DMS 273 (cell line): ENCODE measurements around the gene PALS1.

Experiments used
- DNase-seq: peaks from one replicate; lab custom pipeline; 2025; ENCODE audit not compliant: unreplicated experiment; lab: John Stamatoyannopoulos, UW

PALS1 gene

GRCh38 chr14:67241411-67242167, at the start of gene PALS1:
TSS of gene PALS1 (plus strand) at chr14:67241435. CDS start at chr14:67279171, 37,736 bp downstream.
- peak; percentile 91 for DNase-seq

GRCh38 chr14:67191768-67192290, 49.4 kb upstream of the PALS1 start:
- no peak for DNase-seq

- DNase-seq, result no peak
These were observed 48.9 kb upstream of the PALS1 start for GRCh38 chr14:67192366-67192765.

- no peak for DNase-seq
These were observed 46.0 kb upstream of the PALS1 start for GRCh38 chr14:67195279-67195678.

- no peak for DNase-seq
These were observed 42.2 kb upstream of the PALS1 start for GRCh38 chr14:67199016-67199415.

- DNase-seq, result no peak
These were observed 33.4 kb upstream of the PALS1 start for GRCh38 chr14:67207810-67208209.

- DNase-seq, result no peak
These were observed 23.1 kb upstream of the PALS1 start for GRCh38 chr14:67218126-67218525.

- DNase-seq, result no peak
These were observed 19.8 kb upstream of the PALS1 start for GRCh38 chr14:67221248-67221981.

GRCh38 chr14:67221982-67222328, 19.3 kb upstream of the PALS1 start:
- no peak for DNase-seq

- DNase-seq, result no peak
These were observed 15.7 kb upstream of the PALS1 start for GRCh38 chr14:67225523-67225922.

GRCh38 chr14:67228325-67228984, 12.8 kb upstream of the PALS1 start:
- DNase-seq, result no peak

- peak; percentile 50 for DNase-seq
These were observed 9.2 kb upstream of the PALS1 start for GRCh38 chr14:67232066-67232465.

- no peak for DNase-seq
These were observed 8.6 kb upstream of the PALS1 start for GRCh38 chr14:67232621-67233020.

- no peak for DNase-seq
These were observed 3.6 kb upstream of the PALS1 start for GRCh38 chr14:67237591-67237990.

GRCh38 chr14:67239582-67239981, 1.7 kb upstream of the PALS1 start:
- DNase-seq, result no peak

GRCh38 chr14:67240168-67240932, 885 bp upstream of the PALS1 start:
- DNase-seq, result peak; percentile 71

GRCh38 chr14:67240978-67241410, 241 bp upstream of the PALS1 start:
- DNase-seq, result peak; percentile 99

- peak; percentile 40 for DNase-seq
These were observed 859 bp downstream of the PALS1 start for GRCh38 chr14:67242168-67242420.

- no peak for DNase-seq
These were observed 3.9 kb downstream of the PALS1 start for GRCh38 chr14:67245104-67245503.

- DNase-seq, result no peak
These were observed 10.5 kb downstream of the PALS1 start for GRCh38 chr14:67251573-67252226.
